Activated naive CD8-positive, alpha-beta T cell treated with anti-CD3 and anti-CD28 coated beads, Interleukin-2, amount 50 U/mL, for 16 hours (primary cell): ENCODE data around the gene GRIN2A.

Source experiments
- DNase-seq: peaks from one replicate; pipeline ENCODE4 v3.0.0-alpha.2; 2020; ENCODE audit warnings: low read depth, low spot score

The GRIN2A gene

GRCh38 chr16:9969580-9969979, 212.6 kb downstream of the GRIN2A start:
- no peak for DNase-seq

- no peak for DNase-seq
Observed at GRCh38 chr16:9966569-9967157, 215.6 kb downstream of the GRIN2A start.

GRCh38 chr16:9965079-9965478, 217.1 kb downstream of the GRIN2A start:
- DNase-seq: no peak

GRCh38 chr16:9964426-9964825, 217.8 kb downstream of the GRIN2A start:
- no peak for DNase-seq

- DNase-seq: no peak
Observed at GRCh38 chr16:9957433-9957832, 224.8 kb downstream of the GRIN2A start.

- DNase-seq: no peak
Observed at GRCh38 chr16:9957002-9957401, 225.2 kb downstream of the GRIN2A start.

- DNase-seq: no peak
Observed at GRCh38 chr16:9955677-9956076, 226.6 kb downstream of the GRIN2A start.

- DNase-seq: no peak
Observed at GRCh38 chr16:9953908-9954570, 228.2 kb downstream of the GRIN2A start.

GRCh38 chr16:9950658-9951057, 231.6 kb downstream of the GRIN2A start:
- no peak for DNase-seq

GRCh38 chr16:9949396-9949795, 232.8 kb downstream of the GRIN2A start:
- DNase-seq: no peak

- DNase-seq: no peak
Observed at GRCh38 chr16:9948933-9949332, 233.3 kb downstream of the GRIN2A start.

- DNase-seq: no peak
Observed at GRCh38 chr16:9946022-9946720, 236.1 kb downstream of the GRIN2A start.

GRCh38 chr16:9943121-9943520, 239.1 kb downstream of the GRIN2A start:
- DNase-seq: no peak

GRCh38 chr16:9941245-9941644, 241.0 kb downstream of the GRIN2A start:
- DNase-seq: no peak

- no peak for DNase-seq
Observed at GRCh38 chr16:9934723-9935508, 247.3 kb downstream of the GRIN2A start.

- no peak for DNase-seq
Observed at GRCh38 chr16:9932919-9933653, 249.1 kb downstream of the GRIN2A start.

GRCh38 chr16:9932000-9932399, 250.2 kb downstream of the GRIN2A start:
- no peak for DNase-seq

GRCh38 chr16:9929836-9930235, 252.4 kb downstream of the GRIN2A start:
- DNase-seq: no peak

GRCh38 chr16:9929313-9929712, 252.9 kb downstream of the GRIN2A start:
- DNase-seq: no peak

- no peak for DNase-seq
Observed at GRCh38 chr16:9922441-9922840, 259.8 kb downstream of the GRIN2A start.

- DNase-seq: no peak
Observed at GRCh38 chr16:9921997-9922396, 260.2 kb downstream of the GRIN2A start.

GRCh38 chr16:9919460-9919859, 262.8 kb downstream of the GRIN2A start:
- DNase-seq: no peak
